SK-N-SH (cell line): ENCODE results near the gene MAP2K7. TPM values are rescaled to one million over a fixed set of nuclear protein-coding genes. Genes with fewer than 3 reads are reported as not detected.

Source experiments
- CTCF ChIA-PET: fragments of 300-600, 350-600 bp; formaldehyde crosslinking; extraction: SDS; loops from one replicate; lab custom pipeline; 2021; lab: Yijun Ruan, JAX
- POLR2A ChIA-PET: fragments of 350-600 bp; sonication (Branson Sonifier 250); formaldehyde crosslinking; extraction: SDS; loops from one replicate; lab custom pipeline; 2020; ENCODE audit warnings: antibody characterized with exemption, inconsistent platforms; lab: Yijun Ruan, JAX
- DNase-seq: peaks from one replicate; pipeline ENCODE4 v3.0.0; 2012
- H2AFZ ChIP-seq: fragments of 200-600 bp; sonication (generic); 2 replicates; pipeline ENCODE4 v1.8.1; 2016; ENCODE audit warnings: antibody characterized with exemption, mild to moderate bottlenecking, low read depth
- H3F3A ChIP-seq: fragments of 200-600 bp; sonication (generic); replicated peaks from 2 replicates; pipeline ENCODE3; 2016; ENCODE audit warnings: antibody characterized with exemption, mild to moderate bottlenecking; ENCODE audit not compliant: insufficient read depth
- H3K27ac ChIP-seq, 2 experiments: fragments of 200-500 bp in 1 of 2; fragments of 200-600 bp in 1 of 2; sonication (Bioruptor generic) in 1 of 2; sonication (generic), shearing (Covaris generic) in 1 of 2; 2 replicates each; pipeline versions ENCODE4 v1.5.1 to v1.6.1; 2014 to 2016; ENCODE audit warnings: low read depth in 2 of 2, inconsistent platforms in 1 of 2, low read length in 1 of 2, mild to moderate bottlenecking in 1 of 2, mixed read lengths in 1 of 2
- H3K27me3 ChIP-seq: fragments of 200-600 bp; sonication (generic), shearing (Covaris generic); 2 replicates; pipeline ENCODE4 v1.6.1; 2016; ENCODE audit warnings: mixed run types; ENCODE audit not compliant: insufficient read depth
- H3K36me3 ChIP-seq, 2 experiments: fragments of 200-500 bp in 1 of 2; fragments of 200-600 bp in 1 of 2; sonication (Bioruptor generic) in 1 of 2; sonication (generic) in 1 of 2; replicated peaks in 1 of 2; 2 replicates each; pipeline versions ENCODE3 to v1.5.1; 2014 to 2016; ENCODE audit warnings: low read length in 1 of 2, mild to moderate bottlenecking in 1 of 2; ENCODE audit not compliant: insufficient read depth in 2 of 2, control insufficient read depth in 1 of 2
- H3K4me1 ChIP-seq, 2 experiments: fragments of 200-500 bp in 1 of 2; fragments of 200-600 bp in 1 of 2; sonication (Bioruptor generic) in 1 of 2; sonication (generic), shearing (Covaris generic) in 1 of 2; 2 replicates each; pipeline versions ENCODE4 v1.5.1 to v1.6.1; 2014 to 2016; ENCODE audit warnings: low read depth in 1 of 2, low read length in 1 of 2, mixed run types in 1 of 2; ENCODE audit not compliant: insufficient read depth in 2 of 2, control insufficient read depth in 1 of 2
- H3K4me2 ChIP-seq: fragments of 200-600 bp; sonication (generic), shearing (Covaris generic); 2 replicates; pipeline ENCODE4 v1.6.1; 2017; ENCODE audit warnings: mixed run types
- H3K4me3 ChIP-seq, 2 experiments: fragments of 200-500 bp in 1 of 2; fragments of 200-600 bp in 1 of 2; sonication (Bioruptor generic) in 1 of 2; sonication (generic), shearing (Covaris generic) in 1 of 2; 2 replicates each; pipeline versions ENCODE4 v1.5.1 to v1.8.1; 2014 to 2016; ENCODE audit warnings: low read depth in 2 of 2, inconsistent platforms in 1 of 2, low read length in 1 of 2, mild to moderate bottlenecking in 1 of 2, mixed read lengths in 1 of 2, moderate library complexity in 1 of 2
- H3K79me2 ChIP-seq: fragments of 200-600 bp; sonication (generic); 2 replicates; pipeline ENCODE4 v1.8.1; 2017; ENCODE audit warnings: mild to moderate bottlenecking; ENCODE audit not compliant: insufficient read depth
- H3K9ac ChIP-seq: fragments of 200-600 bp; sonication (generic); 2 replicates; pipeline ENCODE4 v1.6.1; 2017; ENCODE audit warnings: mixed run types
- H3K9me2 ChIP-seq: fragments of 200-600 bp; sonication (generic); 2 replicates; pipeline ENCODE4 v1.6.1; 2017; ENCODE audit warnings: mixed run types
- H3K9me3 ChIP-seq: fragments of 200-600 bp; sonication (generic); 2 replicates; pipeline ENCODE4 v1.6.1; 2017; ENCODE audit warnings: mixed run types, mild to moderate bottlenecking, moderate library complexity
- H4K20me1 ChIP-seq: fragments of 200-600 bp; sonication (generic); 2 replicates; pipeline ENCODE4 v1.6.1; 2017; ENCODE audit warnings: mild to moderate bottlenecking, mixed run types; ENCODE audit not compliant: insufficient read depth
- CHD2 ChIP-seq: fragments of 150-350 bp; IDR thresholded peaks from 2 replicates; pipeline ENCODE4 v1.6.1; 2018; ENCODE audit warnings: low read length; ENCODE audit not compliant: partially characterized antibody
- ELF1 ChIP-seq: IDR thresholded peaks from 2 replicates; pipeline ENCODE4 v1.4.0; 2012
- EZH2phosphoT487 ChIP-seq: fragments of 200-600 bp; sonication (generic); IDR thresholded peaks from 2 replicates; pipeline ENCODE4 v1.6.1; 2017; ENCODE audit warnings: low read depth, mixed run types, mild to moderate bottlenecking, antibody characterized with exemption, moderate library complexity, borderline replicate concordance
- GABPA ChIP-seq: IDR thresholded peaks from 2 replicates; pipeline ENCODE4 v1.4.0; 2012; ENCODE audit warnings: low read depth, mild to moderate bottlenecking
- GATA2 ChIP-seq: sonication (generic); formaldehyde crosslinking; IDR thresholded peaks from 2 replicates; pipeline ENCODE4 v1.5.0; 2020; ENCODE audit warnings: mild to moderate bottlenecking, missing genetic modification reagents
- MXI1 ChIP-seq: IDR thresholded peaks from 2 replicates; pipeline ENCODE4 v1.6.1; 2012; ENCODE audit warnings: mild to moderate bottlenecking, low read depth, low read length, improper control_type of control experiment
- NFIC ChIP-seq: IDR thresholded peaks from 2 replicates; pipeline ENCODE4 v1.4.0; 2012; ENCODE audit warnings: borderline replicate concordance
- NRF1 ChIP-seq: IDR thresholded peaks from 2 replicates; pipeline ENCODE4 v1.6.1; 2012; ENCODE audit warnings: low read depth, mild to moderate bottlenecking, low read length
- RAD21 ChIP-seq: IDR thresholded peaks from 2 replicates; pipeline ENCODE4 v1.6.1; 2012; ENCODE audit warnings: mild to moderate bottlenecking, low read length
- RCOR1 ChIP-seq: fragments of 150-350 bp; IDR thresholded peaks from 2 replicates; pipeline ENCODE4 v1.6.1; 2017; ENCODE audit warnings: antibody characterized with exemption, low read length
- RFX5 ChIP-seq: IDR thresholded peaks from 2 replicates; pipeline ENCODE4 v1.6.1; 2012; ENCODE audit warnings: mild to moderate bottlenecking, improper control_type of control experiment, low read length
- RXRA ChIP-seq: IDR thresholded peaks from 2 replicates; pipeline ENCODE4 v1.4.0; 2012; ENCODE audit warnings: low read depth, mild to moderate bottlenecking, borderline replicate concordance
- SIN3A ChIP-seq: IDR thresholded peaks from 2 replicates; pipeline ENCODE4 v1.6.1; 2012; ENCODE audit warnings: low read depth, mild to moderate bottlenecking, low read length, moderate library complexity, borderline replicate concordance
- SMC3 ChIP-seq: IDR thresholded peaks from 2 replicates; pipeline ENCODE4 v1.6.1; 2012; ENCODE audit warnings: low read depth, low read length, improper control_type of control experiment
- TCF12 ChIP-seq: IDR thresholded peaks from 2 replicates; pipeline ENCODE4 v1.4.0; 2012
- WGBS: methylation state at CpG from one replicate; pipeline ENCODE4 v1.1.6; 2017; ENCODE audit warnings: low lambda C conversion rate; 5-methylcytosine and 5-hydroxymethylcytosine counted together
- polyA plus RNA-seq, 3 experiments: library from polyadenylated mRNA; depleted of rRNA; stranded (reverse); fragments of >200 nt; gene quantifications; 2 replicates each; pipeline ENCODE4 v1.2.3, GENCODE V29; 2012
- TF ChIP-seq, protein P1 (sequence below): IDR thresholded peaks from 2 replicates; pipeline ENCODE4 v1.4.0; 2012; ENCODE audit warnings: low read depth
- TF ChIP-seq, protein P2 (sequence below): fragments of 150-350 bp; IDR thresholded peaks from 2 replicates; pipeline ENCODE4 v1.6.1; 2017; ENCODE audit warnings: antibody characterized with exemption, low read length, low read depth, borderline replicate concordance

Gene MAP2K7
- polyA plus RNA-seq, 1 of the 3 experiments (the other 2 are of a cell fraction): 13.0 TPM

DNA sequence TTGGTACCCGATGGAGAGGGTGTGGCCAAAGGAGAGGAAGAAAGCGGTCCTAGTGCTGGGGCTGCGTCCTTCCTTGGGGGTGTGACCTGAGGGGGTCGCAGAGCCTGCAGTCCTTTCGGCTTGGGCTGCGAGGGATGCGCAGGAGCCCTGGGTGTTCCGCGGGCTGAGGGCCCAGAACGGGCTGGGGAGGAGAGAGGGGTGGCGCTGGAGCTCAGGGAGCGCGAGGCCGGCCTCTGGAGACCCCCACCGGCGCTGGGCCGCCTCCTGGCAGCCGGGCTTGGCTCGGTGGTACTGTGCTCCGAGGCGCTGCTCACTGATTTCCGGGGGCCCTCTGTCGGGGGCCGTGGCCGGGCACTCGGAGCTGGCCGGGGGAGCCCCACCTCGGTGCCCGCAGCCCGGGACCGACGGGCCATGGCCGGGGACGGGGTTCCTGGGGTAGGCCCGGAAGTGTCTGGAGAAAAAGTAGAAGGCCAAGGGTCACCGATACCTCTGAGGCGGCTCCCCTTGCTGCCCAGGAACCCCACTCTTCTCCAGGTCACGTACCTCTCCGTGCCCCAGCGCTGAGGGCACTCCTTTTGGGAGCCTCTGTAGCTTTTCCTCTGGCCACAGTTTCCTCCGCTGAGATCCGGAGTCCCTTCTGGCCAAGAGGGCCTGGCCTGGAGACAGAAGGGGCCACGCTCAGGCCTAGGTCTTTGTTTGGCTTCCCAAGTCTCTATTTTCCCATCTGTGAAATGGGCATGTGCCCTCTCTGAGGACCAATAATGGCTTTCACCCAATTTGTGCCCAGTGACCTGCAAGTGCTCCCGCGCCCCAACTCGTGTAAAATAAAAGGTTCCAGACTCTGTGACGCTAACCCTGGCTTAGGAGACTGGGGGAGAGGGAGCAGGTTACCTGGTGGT lies 31.1 kb upstream of the MAP2K7 start:
- H3K4me1 ChIP-seq: peaks cover 0 to 30% of the 10 kb centered on the region in 2 experiments; a peak in 2 of 4 replicates
- H3K27me3 ChIP-seq: no peaks in the 10 kb centered on the region
- DNase-seq: no peak
- H3K9ac ChIP-seq: no peak overlapping the region
- H4K20me1 ChIP-seq: no peaks in the 10 kb centered on the region
- no peaks in the 10 kb centered on the region for H3K79me2 ChIP-seq
- no peaks in the 10 kb centered on the region for H3K36me3 ChIP-seq
- 95% methylated on average over 10 of the region's 47 CpGs for WGBS
- no peak overlapping the region; a peak in 1 of 4 replicates for H3K27ac ChIP-seq
- TF ChIP-seq, protein P1, sequence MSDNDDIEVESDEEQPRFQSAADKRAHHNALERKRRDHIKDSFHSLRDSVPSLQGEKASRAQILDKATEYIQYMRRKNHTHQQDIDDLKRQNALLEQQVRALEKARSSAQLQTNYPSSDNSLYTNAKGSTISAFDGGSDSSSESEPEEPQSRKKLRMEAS: no peak
- TF ChIP-seq CHD2 (no peak), RAD21 (no peak), RXRA (no peak), TCF12 (no peak), NRF1 (no peak), NFIC (no peak), RFX5 (no peak), GATA2 (CRISPR knock-in tag) (no peak), MXI1 (no peak), GABPA (no peak), ELF1 (no peak), SIN3A (no peak), EZH2phosphoT487 (no peak), SMC3 (no peak), RCOR1 (no peak)
- TF ChIP-seq, protein P2, sequence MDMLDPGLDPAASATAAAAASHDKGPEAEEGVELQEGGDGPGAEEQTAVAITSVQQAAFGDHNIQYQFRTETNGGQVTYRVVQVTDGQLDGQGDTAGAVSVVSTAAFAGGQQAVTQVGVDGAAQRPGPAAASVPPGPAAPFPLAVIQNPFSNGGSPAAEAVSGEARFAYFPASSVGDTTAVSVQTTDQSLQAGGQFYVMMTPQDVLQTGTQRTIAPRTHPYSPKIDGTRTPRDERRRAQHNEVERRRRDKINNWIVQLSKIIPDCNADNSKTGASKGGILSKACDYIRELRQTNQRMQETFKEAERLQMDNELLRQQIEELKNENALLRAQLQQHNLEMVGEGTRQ: no peak
- ChIA-PET CTCF (interaction anchor here (0.7 to 1.6 kb wide), 6 partner anchors 11 to 55 kb away, joined by 3 to 5 read pairs (median 4); partner anchors contain the start of gene MAP2K7), POLR2A (no interaction called here)
- no peak overlapping the region for H3K4me3 ChIP-seq
- H3K9me3 ChIP-seq: no peaks in the 10 kb centered on the region
- H2AFZ ChIP-seq: no peak overlapping the region
- peaks cover 14% of the 10 kb centered on the region for H3F3A ChIP-seq
- H3K4me2 ChIP-seq: peak overlapping the region; percentile 55; the same call in 1 of the 2 replicates
- H3K9me2 ChIP-seq: no peaks in the 10 kb centered on the region
